Retinal pigment epithelial cell (primary cell): ENCODE data around the gene LATS2.

Experiments
- DNase-seq: peaks from one replicate; pipeline ENCODE4 v3.0.0-alpha.2; 2010; ENCODE audit warnings: low read depth
- H3K4me3 ChIP-seq: 2 replicates; pipeline ENCODE4 v1.5.1; 2011; ENCODE audit warnings: mild to moderate bottlenecking, low read length, control low read depth, moderate library complexity
- CTCF ChIP-seq: conservative IDR thresholded peaks from 2 replicates; pipeline ENCODE4 v1.5.1; 2011; ENCODE audit warnings: low read depth, low read length, control low read depth, inconsistent platforms

The LATS2 gene

GRCh38 chr13:20993661-20994440 lies 67.5 kb downstream of the LATS2 start:
- no peak for DNase-seq
- TF ChIP-seq CTCF: no peak
- no peak overlapping the region for H3K4me3 ChIP-seq

- no peak for TF ChIP-seq CTCF
- H3K4me3 ChIP-seq: no peak overlapping the region
- DNase-seq: no peak
Observed at GRCh38 chr13:20993211-20993610, 68.2 kb downstream of the LATS2 start.

GRCh38 chr13:20991741-20992520 lies 69.5 kb downstream of the LATS2 start:
- H3K4me3 ChIP-seq: no peak overlapping the region
- no peak for TF ChIP-seq CTCF
- DNase-seq: no peak

GRCh38 chr13:20990910-20991525 lies 70.4 kb downstream of the LATS2 start:
- TF ChIP-seq CTCF: no peak
- no peak overlapping the region for H3K4me3 ChIP-seq
- DNase-seq: no peak

GRCh38 chr13:20989656-20990321 lies 71.6 kb downstream of the LATS2 start:
- DNase-seq: no peak
- H3K4me3 ChIP-seq: no peak overlapping the region
- no peak for TF ChIP-seq CTCF

- no peak for TF ChIP-seq CTCF
- no peak overlapping the region for H3K4me3 ChIP-seq
- no peak for DNase-seq
Observed at GRCh38 chr13:20988909-20989655, 72.3 kb downstream of the LATS2 start.
